HEK293 (cell line): ENCODE data around the gene KNG1.

Source experiments
- CTCF ChIA-PET: fragments of 350-600 bp; formaldehyde crosslinking; extraction: SDS; loops from one replicate; lab custom pipeline; 2021; ENCODE audit warnings: antibody characterized with exemption; lab: Yijun Ruan, JAX
- POLR2A ChIA-PET: fragments of 300-600 bp; formaldehyde crosslinking; extraction: SDS; loops from one replicate; lab custom pipeline; 2020; ENCODE audit warnings: antibody characterized with exemption, inconsistent platforms; lab: Yijun Ruan, JAX
- H3K27ac ChIP-seq: fragments of 200-500 bp; sonication (Bioruptor generic); 2 replicates; pipeline ENCODE4 v1.5.1; 2014; ENCODE audit warnings: low read depth, low read length, control low read depth, inconsistent platforms; ENCODE audit errors: extremely low read depth
- H3K36me3 ChIP-seq, 2 experiments: fragments of 200-500 bp in 1 of 2; sonication (Bioruptor generic) in 1 of 2; 1 replicate in 1 of 2; 2 replicates in 1 of 2; pipeline ENCODE4 v1.5.1; 2014 to 2017; ENCODE audit warnings: inconsistent platforms in 2 of 2, low read length in 2 of 2; ENCODE audit not compliant: control insufficient read depth in 2 of 2, insufficient read depth in 1 of 2
- H3K4me1 ChIP-seq: fragments of 200-500 bp; sonication (Bioruptor generic); 2 replicates; pipeline ENCODE4 v1.5.1; 2014; ENCODE audit warnings: mild to moderate bottlenecking, low read length, inconsistent platforms; ENCODE audit not compliant: control insufficient read depth, insufficient read depth
- H3K4me3 ChIP-seq: 2 replicates; pipeline ENCODE4 v1.5.1; 2011; ENCODE audit warnings: low read depth, mild to moderate bottlenecking, control low read depth, low read length, moderate library complexity
- H3K9me3 ChIP-seq: fragments of 200-500 bp; sonication (Bioruptor generic); 2 replicates; pipeline ENCODE4 v1.5.1; 2014; ENCODE audit warnings: low read depth, low read length, inconsistent platforms; ENCODE audit not compliant: control insufficient read depth, insufficient read depth
- HOXA7 ChIP-seq: sonication (generic); formaldehyde crosslinking; IDR thresholded peaks from 2 replicates; pipeline ENCODE4 v1.8.1; 2022; ENCODE audit warnings: missing genetic modification reagents, borderline replicate concordance
- IKZF3 ChIP-seq: fragments of 450-650 bp; IDR thresholded peaks from 2 replicates; pipeline ENCODE4 v1.5.0; 2018; ENCODE audit warnings: missing biosample characterization, mild to moderate bottlenecking, missing genetic modification characterization, moderate library complexity
- OVOL3 ChIP-seq: fragments of 450-650 bp; formaldehyde crosslinking; IDR thresholded peaks from 2 replicates; pipeline ENCODE4 v1.5.1; 2016; ENCODE audit warnings: missing biosample characterization, missing genetic modification characterization
- SCRT2 ChIP-seq: fragments of 450-650 bp; formaldehyde crosslinking; IDR thresholded peaks from 2 replicates; pipeline ENCODE4 v1.5.1; 2016; ENCODE audit warnings: missing biosample characterization, missing genetic modification characterization
- WT1 ChIP-seq: fragments of 450-650 bp; formaldehyde crosslinking; IDR thresholded peaks from 2 replicates; pipeline ENCODE4 v1.5.1; 2016; ENCODE audit warnings: missing biosample characterization, missing genetic modification characterization
- YY2 ChIP-seq: fragments of 450-650 bp; formaldehyde crosslinking; IDR thresholded peaks from 2 replicates; pipeline ENCODE4 v1.5.1; 2016; ENCODE audit warnings: missing biosample characterization, missing genetic modification characterization
- ZBTB7A ChIP-seq: fragments of 450-650 bp; formaldehyde crosslinking; IDR thresholded peaks from 2 replicates; pipeline ENCODE4 v1.5.1; 2016; ENCODE audit warnings: low read depth, missing biosample characterization, missing genetic modification characterization
- ZBTB8A ChIP-seq: fragments of 450-650 bp; formaldehyde crosslinking; IDR thresholded peaks from 2 replicates; pipeline ENCODE4 v1.5.1; 2016; ENCODE audit warnings: missing biosample characterization, missing genetic modification characterization
- ZNF521 ChIP-seq: fragments of 450-650 bp; formaldehyde crosslinking; IDR thresholded peaks from 2 replicates; pipeline ENCODE4 v1.5.1; 2017; ENCODE audit warnings: missing biosample characterization, mild to moderate bottlenecking, missing genetic modification characterization
- ZNF529 ChIP-seq: fragments of 450-650 bp; formaldehyde crosslinking; IDR thresholded peaks from 2 replicates; pipeline ENCODE4 v1.5.1; 2017; ENCODE audit warnings: missing genetic modification characterization, missing biosample characterization; ENCODE audit not compliant: insufficient replicate concordance
- ZNF530 ChIP-seq: fragments of 450-650 bp; formaldehyde crosslinking; IDR thresholded peaks from 2 replicates; pipeline ENCODE4 v1.5.1; 2016; ENCODE audit warnings: low read depth, missing biosample characterization, missing genetic modification characterization
- ZNF596 ChIP-seq: fragments of 450-650 bp; IDR thresholded peaks from 2 replicates; pipeline ENCODE4 v1.5.0; 2018; ENCODE audit warnings: missing biosample characterization, mild to moderate bottlenecking, missing genetic modification characterization, moderate library complexity
- ZNF621 ChIP-seq: fragments of 450-650 bp; formaldehyde crosslinking; IDR thresholded peaks from 2 replicates; pipeline ENCODE4 v1.5.1; 2017; ENCODE audit warnings: missing biosample characterization, missing genetic modification characterization
- ZNF654 ChIP-seq: fragments of 450-650 bp; formaldehyde crosslinking; IDR thresholded peaks from 2 replicates; pipeline ENCODE4 v1.5.1; 2016; ENCODE audit warnings: low read depth, missing biosample characterization, missing genetic modification characterization
- ZNF792 ChIP-seq: fragments of 450-650 bp; formaldehyde crosslinking; IDR thresholded peaks from 2 replicates; pipeline ENCODE4 v1.5.1; 2016; ENCODE audit warnings: missing biosample characterization, missing genetic modification characterization
- ZSCAN30 ChIP-seq: fragments of 450-650 bp; IDR thresholded peaks from 2 replicates; pipeline ENCODE4 v1.5.1; 2018; ENCODE audit warnings: missing biosample characterization, mild to moderate bottlenecking, missing genetic modification characterization, moderate library complexity
- ZSCAN5A ChIP-seq: fragments of 450-650 bp; formaldehyde crosslinking; IDR thresholded peaks from 2 replicates; pipeline ENCODE4 v1.5.1; 2016; ENCODE audit warnings: missing biosample characterization, missing genetic modification characterization
- TF ChIP-seq, protein P1 (sequence below): fragments of 450-650 bp; formaldehyde crosslinking; IDR thresholded peaks from 2 replicates; pipeline ENCODE4 v1.5.1; 2016; ENCODE audit warnings: missing biosample characterization, missing genetic modification characterization
- TF ChIP-seq, protein P2 (sequence below): fragments of 450-650 bp; formaldehyde crosslinking; IDR thresholded peaks from 2 replicates; pipeline ENCODE4 v1.5.1; 2017; ENCODE audit warnings: missing biosample characterization, mild to moderate bottlenecking, missing genetic modification characterization, moderate library complexity
- TF ChIP-seq, protein P3 (sequence below): fragments of 450-650 bp; formaldehyde crosslinking; IDR thresholded peaks from 2 replicates; pipeline ENCODE4 v1.5.1; 2016; ENCODE audit warnings: missing biosample characterization, missing genetic modification characterization
- TF ChIP-seq, protein P4 (sequence below): fragments of 450-650 bp; formaldehyde crosslinking; IDR thresholded peaks from 2 replicates; pipeline ENCODE4 v1.5.1; 2016; ENCODE audit warnings: missing biosample characterization, missing genetic modification characterization

KNG1 gene

GRCh38 chr3:186678604-186679003, 38.6 kb upstream of the KNG1 start:
- H3K4me3 ChIP-seq: no peak overlapping the region
- no peaks in the 10 kb centered on the region for H3K4me1 ChIP-seq
- H3K27ac ChIP-seq: no peak overlapping the region
- no peaks in the 10 kb centered on the region for H3K9me3 ChIP-seq
- no peaks in the 10 kb centered on the region for H3K36me3 ChIP-seq
- POLR2A ChIA-PET: no interaction called here
- no peak for TF ChIP-seq ZNF529 (tag by site-specific recombination)
- TF ChIP-seq ZBTB7A: no peak
- no peak for TF ChIP-seq ZNF521 (tag by site-specific recombination)
- TF ChIP-seq, all 188 proteins: peak for 0
- CTCF ChIA-PET: no interaction called here

GRCh38 chr3:186679151-186679550, 38.0 kb upstream of the KNG1 start:
- POLR2A ChIA-PET: no interaction called here
- no peaks in the 10 kb centered on the region for H3K4me1 ChIP-seq
- CTCF ChIA-PET: interaction anchor here (0.6 kb wide), 1 partner anchor 1235 kb away, joined by 3 read pairs; no protein-coding TSS in a partner anchor
- no peaks in the 10 kb centered on the region for H3K9me3 ChIP-seq
- H3K4me3 ChIP-seq: no peak overlapping the region
- H3K27ac ChIP-seq: no peak overlapping the region
- TF ChIP-seq ZSCAN5A (tag by site-specific recombination) (no peak), ZSCAN30 (tag by site-specific recombination) (no peak), WT1 (tag by site-specific recombination) (no peak), ZNF621 (no peak), ZNF596 (tag by site-specific recombination) (no peak), ZBTB8A (tag by site-specific recombination) (no peak), OVOL3 (tag by site-specific recombination) (no peak)
- TF ChIP-seq, protein P1, sequence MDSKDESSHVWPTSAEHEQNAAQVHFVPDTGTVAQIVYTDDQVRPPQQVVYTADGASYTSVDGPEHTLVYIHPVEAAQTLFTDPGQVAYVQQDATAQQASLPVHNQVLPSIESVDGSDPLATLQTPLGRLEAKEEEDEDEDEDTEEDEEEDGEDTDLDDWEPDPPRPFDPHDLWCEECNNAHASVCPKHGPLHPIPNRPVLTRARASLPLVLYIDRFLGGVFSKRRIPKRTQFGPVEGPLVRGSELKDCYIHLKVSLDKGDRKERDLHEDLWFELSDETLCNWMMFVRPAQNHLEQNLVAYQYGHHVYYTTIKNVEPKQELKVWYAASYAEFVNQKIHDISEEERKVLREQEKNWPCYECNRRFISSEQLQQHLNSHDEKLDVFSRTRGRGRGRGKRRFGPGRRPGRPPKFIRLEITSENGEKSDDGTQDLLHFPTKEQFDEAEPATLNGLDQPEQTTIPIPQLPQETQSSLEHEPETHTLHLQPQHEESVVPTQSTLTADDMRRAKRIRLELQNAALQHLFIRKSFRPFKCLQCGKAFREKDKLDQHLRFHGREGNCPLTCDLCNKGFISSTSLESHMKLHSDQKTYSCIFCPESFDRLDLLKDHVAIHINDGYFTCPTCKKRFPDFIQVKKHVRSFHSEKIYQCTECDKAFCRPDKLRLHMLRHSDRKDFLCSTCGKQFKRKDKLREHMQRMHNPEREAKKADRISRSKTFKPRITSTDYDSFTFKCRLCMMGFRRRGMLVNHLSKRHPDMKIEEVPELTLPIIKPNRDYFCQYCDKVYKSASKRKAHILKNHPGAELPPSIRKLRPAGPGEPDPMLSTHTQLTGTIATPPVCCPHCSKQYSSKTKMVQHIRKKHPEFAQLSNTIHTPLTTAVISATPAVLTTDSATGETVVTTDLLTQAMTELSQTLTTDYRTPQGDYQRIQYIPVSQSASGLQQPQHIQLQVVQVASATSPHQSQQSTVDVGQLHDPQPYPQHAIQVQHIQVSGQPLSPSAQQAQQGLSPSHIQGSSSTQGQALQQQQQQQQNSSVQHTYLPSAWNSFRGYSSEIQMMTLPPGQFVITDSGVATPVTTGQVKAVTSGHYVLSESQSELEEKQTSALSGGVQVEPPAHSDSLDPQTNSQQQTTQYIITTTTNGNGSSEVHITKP: no peak
- TF ChIP-seq, all 188 proteins: peak for 0
- H3K36me3 ChIP-seq: no peaks in the 10 kb centered on the region

DNA sequence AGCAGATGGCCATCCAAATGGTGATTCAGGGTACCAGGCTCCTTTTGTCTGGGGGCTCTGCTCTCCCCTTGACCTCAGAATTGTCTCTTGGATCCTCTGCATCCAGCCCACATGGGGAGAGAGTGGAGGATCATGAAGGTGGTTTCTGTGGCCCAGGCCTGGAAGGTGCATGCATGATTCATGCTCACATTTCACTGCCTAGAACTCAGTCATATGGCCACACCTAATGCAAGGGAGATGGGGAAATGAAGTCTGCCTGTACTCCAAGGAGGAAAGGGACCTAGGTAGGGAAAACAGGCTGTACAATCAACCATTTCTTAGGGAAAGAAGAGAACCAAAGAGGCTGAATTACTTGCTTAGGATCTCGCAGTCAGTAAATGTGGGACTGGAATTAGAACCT, 36.3 kb upstream of the KNG1 start:
- TF ChIP-seq, protein P2, sequence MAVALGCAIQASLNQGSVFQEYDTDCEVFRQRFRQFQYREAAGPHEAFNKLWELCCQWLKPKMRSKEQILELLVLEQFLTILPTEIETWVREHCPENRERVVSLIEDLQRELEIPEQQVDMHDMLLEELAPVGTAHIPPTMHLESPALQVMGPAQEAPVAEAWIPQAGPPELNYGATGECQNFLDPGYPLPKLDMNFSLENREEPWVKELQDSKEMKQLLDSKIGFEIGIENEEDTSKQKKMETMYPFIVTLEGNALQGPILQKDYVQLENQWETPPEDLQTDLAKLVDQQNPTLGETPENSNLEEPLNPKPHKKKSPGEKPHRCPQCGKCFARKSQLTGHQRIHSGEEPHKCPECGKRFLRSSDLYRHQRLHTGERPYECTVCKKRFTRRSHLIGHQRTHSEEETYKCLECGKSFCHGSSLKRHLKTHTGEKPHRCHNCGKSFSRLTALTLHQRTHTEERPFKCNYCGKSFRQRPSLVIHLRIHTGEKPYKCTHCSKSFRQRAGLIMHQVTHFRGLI (tag by site-specific recombination): no peak
- no peak for TF ChIP-seq SCRT2 (tag by site-specific recombination)
- TF ChIP-seq ZNF654: no peak
- TF ChIP-seq ZNF521 (tag by site-specific recombination): no peak
- no peak for TF ChIP-seq YY2 (tag by site-specific recombination)
- TF ChIP-seq, protein P3, sequence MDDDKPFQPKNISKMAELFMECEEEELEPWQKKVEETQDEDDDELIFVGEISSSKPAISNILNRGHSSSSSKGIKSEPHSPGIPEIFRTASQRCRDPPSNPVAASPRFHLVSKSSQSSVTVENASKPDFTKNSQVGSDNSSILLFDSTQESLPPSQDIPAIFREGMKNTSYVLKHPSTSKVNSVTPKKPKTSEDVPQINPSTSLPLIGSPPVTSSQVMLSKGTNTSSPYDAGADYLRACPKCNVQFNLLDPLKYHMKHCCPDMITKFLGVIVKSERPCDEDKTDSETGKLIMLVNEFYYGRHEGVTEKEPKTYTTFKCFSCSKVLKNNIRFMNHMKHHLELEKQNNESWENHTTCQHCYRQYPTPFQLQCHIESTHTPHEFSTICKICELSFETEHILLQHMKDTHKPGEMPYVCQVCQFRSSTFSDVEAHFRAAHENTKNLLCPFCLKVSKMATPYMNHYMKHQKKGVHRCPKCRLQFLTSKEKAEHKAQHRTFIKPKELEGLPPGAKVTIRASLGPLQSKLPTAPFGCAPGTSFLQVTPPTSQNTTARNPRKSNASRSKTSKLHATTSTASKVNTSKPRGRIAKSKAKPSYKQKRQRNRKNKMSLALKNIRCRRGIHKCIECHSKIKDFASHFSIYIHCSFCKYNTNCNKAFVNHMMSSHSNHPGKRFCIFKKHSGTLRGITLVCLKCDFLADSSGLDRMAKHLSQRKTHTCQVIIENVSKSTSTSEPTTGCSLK (tag by site-specific recombination): no peak
- TF ChIP-seq ZNF792 (tag by site-specific recombination): no peak
- TF ChIP-seq, protein P4, sequence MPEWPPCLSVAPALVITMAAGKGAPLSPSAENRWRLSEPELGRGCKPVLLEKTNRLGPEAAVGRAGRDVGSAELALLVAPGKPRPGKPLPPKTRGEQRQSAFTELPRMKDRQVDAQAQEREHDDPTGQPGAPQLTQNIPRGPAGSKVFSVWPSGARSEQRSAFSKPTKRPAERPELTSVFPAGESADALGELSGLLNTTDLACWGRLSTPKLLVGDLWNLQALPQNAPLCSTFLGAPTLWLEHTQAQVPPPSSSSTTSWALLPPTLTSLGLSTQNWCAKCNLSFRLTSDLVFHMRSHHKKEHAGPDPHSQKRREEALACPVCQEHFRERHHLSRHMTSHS: no peak
- TF ChIP-seq HOXA7: no peak
- TF ChIP-seq IKZF3: no peak
- TF ChIP-seq ZNF530: no peak
- no peaks in the 10 kb centered on the region for H3K36me3 ChIP-seq
- no peak overlapping the region for H3K4me3 ChIP-seq
- CTCF ChIA-PET: no interaction called here
- H3K9me3 ChIP-seq: no peaks in the 10 kb centered on the region
- H3K4me1 ChIP-seq: no peaks in the 10 kb centered on the region
- POLR2A ChIA-PET: no interaction called here
- H3K27ac ChIP-seq: no peak overlapping the region
